A673 (cell line): ENCODE results near the gene PARD3. TPM values are rescaled to one million over a fixed set of nuclear protein-coding genes. Genes with fewer than 3 reads are reported as not detected.
A peak's percentile ranks its signal among the peaks of the same experiment; 100 is the strongest.

Experiments
- BruUV-seq: library from RNA; stranded (reverse); fragments of 400-500 nt; replicated peaks from 2 replicates; lab custom pipeline; 2021; lab: Mats Ljungman, UMichigan
- CTCF ChIA-PET: fragments of 300-600 bp; sonication (Branson Sonifier 250); formaldehyde crosslinking; loops from one replicate; lab custom pipeline; 2022; ENCODE audit warnings: antibody characterized with exemption; lab: Charles Lee
- POLR2A ChIA-PET: fragments of 300-600 bp; sonication (Branson Sonifier 250); formaldehyde crosslinking; loops from one replicate; lab custom pipeline; 2022; ENCODE audit warnings: antibody characterized with exemption; ENCODE audit not compliant: low non-redundant PET; lab: Charles Lee
- DNase-seq: peaks from one replicate; pipeline ENCODE4 v3.0.0-alpha.2; 2015; ENCODE audit warnings: low spot score
- H3K27ac ChIP-seq: fragments of 200-600 bp; sonication (generic); 2 replicates; pipeline ENCODE4 v1.5.1; 2016; ENCODE audit warnings: mixed run types, low read depth, mild to moderate bottlenecking, mixed read lengths, antibody characterized with exemption, low read length; ENCODE audit not compliant: poor library complexity, severe bottlenecking
- H3K27me3 ChIP-seq: fragments of 200-600 bp; sonication (generic); replicated peaks from 2 replicates; pipeline ENCODE4 v1.6.1; 2017; ENCODE audit warnings: mixed run types, low read depth, mild to moderate bottlenecking, mixed read lengths, antibody characterized with exemption, low read length; ENCODE audit not compliant: insufficient read depth, poor library complexity
- H3K36me3 ChIP-seq: fragments of 200-600 bp; sonication (generic); 2 replicates; pipeline ENCODE4 v1.6.1; 2016; ENCODE audit warnings: mixed run types, mild to moderate bottlenecking, mixed read lengths, antibody characterized with exemption, low read length; ENCODE audit not compliant: insufficient read depth, poor library complexity, severe bottlenecking
- H3K4me1 ChIP-seq: fragments of 200-600 bp; sonication (generic); 2 replicates; pipeline ENCODE4 v1.6.1; 2017; ENCODE audit warnings: mixed run types, mild to moderate bottlenecking, mixed read lengths, antibody characterized with exemption, low read length; ENCODE audit not compliant: insufficient read depth, poor library complexity, severe bottlenecking
- H3K4me3 ChIP-seq: fragments of 200-600 bp; sonication (generic); 2 replicates; pipeline ENCODE4 v1.5.1; 2016; ENCODE audit warnings: low read depth, mixed run types, mild to moderate bottlenecking, mixed read lengths, low read length; ENCODE audit not compliant: poor library complexity, severe bottlenecking
- H3K9me3 ChIP-seq: fragments of 200-600 bp; sonication (generic); 2 replicates; pipeline ENCODE4 v1.6.1; 2016; ENCODE audit warnings: mixed run types, low read depth, mild to moderate bottlenecking, mixed read lengths, antibody characterized with exemption, low read length; ENCODE audit not compliant: poor library complexity, severe bottlenecking
- EZH2 ChIP-seq: fragments of 200-600 bp; sonication (generic); IDR thresholded peaks from 2 replicates; pipeline ENCODE4 v1.6.1; 2017; ENCODE audit warnings: borderline replicate concordance, low read depth, mild to moderate bottlenecking, mixed read lengths, antibody characterized with exemption, low read length; ENCODE audit not compliant: poor library complexity, severe bottlenecking
- intact Hi-C: fragments of 100-400 bp; cut with micrococcal nuclease; formaldehyde crosslinking; loops from one replicate; pipeline ENCODE4 v1.10.0; 2022; ENCODE audit not compliant: unreplicated experiment
- total RNA-seq: library from RNA; stranded (reverse); gene quantifications from 2 replicates; pipeline ENCODE4 v1.2.3, GENCODE V29; 2021
- TF ChIP-seq, protein P1 (sequence below): fragments of 300-800, 200-600 bp; sonication (generic); conservative IDR thresholded peaks from 2 replicates; pipeline ENCODE4 v1.5.1; 2017; ENCODE audit warnings: low read depth, mild to moderate bottlenecking, antibody characterized with exemption, low read length, moderate library complexity, mixed read lengths

PARD3 gene
- total RNA-seq, 1 experiment from 2014 or later = 28.0 TPM

- TF ChIP-seq, protein P1, sequence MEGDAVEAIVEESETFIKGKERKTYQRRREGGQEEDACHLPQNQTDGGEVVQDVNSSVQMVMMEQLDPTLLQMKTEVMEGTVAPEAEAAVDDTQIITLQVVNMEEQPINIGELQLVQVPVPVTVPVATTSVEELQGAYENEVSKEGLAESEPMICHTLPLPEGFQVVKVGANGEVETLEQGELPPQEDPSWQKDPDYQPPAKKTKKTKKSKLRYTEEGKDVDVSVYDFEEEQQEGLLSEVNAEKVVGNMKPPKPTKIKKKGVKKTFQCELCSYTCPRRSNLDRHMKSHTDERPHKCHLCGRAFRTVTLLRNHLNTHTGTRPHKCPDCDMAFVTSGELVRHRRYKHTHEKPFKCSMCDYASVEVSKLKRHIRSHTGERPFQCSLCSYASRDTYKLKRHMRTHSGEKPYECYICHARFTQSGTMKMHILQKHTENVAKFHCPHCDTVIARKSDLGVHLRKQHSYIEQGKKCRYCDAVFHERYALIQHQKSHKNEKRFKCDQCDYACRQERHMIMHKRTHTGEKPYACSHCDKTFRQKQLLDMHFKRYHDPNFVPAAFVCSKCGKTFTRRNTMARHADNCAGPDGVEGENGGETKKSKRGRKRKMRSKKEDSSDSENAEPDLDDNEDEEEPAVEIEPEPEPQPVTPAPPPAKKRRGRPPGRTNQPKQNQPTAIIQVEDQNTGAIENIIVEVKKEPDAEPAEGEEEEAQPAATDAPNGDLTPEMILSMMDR = no peak
- TF ChIP-seq EZH2 = no peak
- POLR2A ChIA-PET = no interaction called here
- CTCF ChIA-PET = no interaction called here
- DNase-seq = peak; percentile 61
- no peaks in the 10 kb centered on the region for H3K9me3 ChIP-seq
- intact Hi-C loops = no loop called here
- H3K4me3 ChIP-seq = no peak overlapping the region
- no peaks in the 10 kb centered on the region for H3K36me3 ChIP-seq
- H3K4me1 ChIP-seq = no peaks in the 10 kb centered on the region
- no peak overlapping the region for H3K27ac ChIP-seq
- no TSS peak for BruUV-seq
- no peaks in the 10 kb centered on the region for H3K27me3 ChIP-seq
Observed at GRCh38 chr10:34698979-34699378, 116.1 kb downstream of the PARD3 start.

GRCh38 chr10:34698248-34698831 lies 116.8 kb downstream of the PARD3 start:
- H3K27me3 ChIP-seq = no peaks in the 10 kb centered on the region
- ChIA-PET CTCF (no interaction called here), POLR2A (no interaction called here)
- no peak overlapping the region for H3K4me3 ChIP-seq
- TF ChIP-seq EZH2 = no peak
- TF ChIP-seq, protein P1 = no peak
- intact Hi-C loops = no loop called here
- H3K9me3 ChIP-seq = no peaks in the 10 kb centered on the region
- no peak overlapping the region for H3K27ac ChIP-seq
- H3K36me3 ChIP-seq = no peaks in the 10 kb centered on the region
- BruUV-seq = no TSS peak
- no peaks in the 10 kb centered on the region for H3K4me1 ChIP-seq
- DNase-seq = no peak

DNA sequence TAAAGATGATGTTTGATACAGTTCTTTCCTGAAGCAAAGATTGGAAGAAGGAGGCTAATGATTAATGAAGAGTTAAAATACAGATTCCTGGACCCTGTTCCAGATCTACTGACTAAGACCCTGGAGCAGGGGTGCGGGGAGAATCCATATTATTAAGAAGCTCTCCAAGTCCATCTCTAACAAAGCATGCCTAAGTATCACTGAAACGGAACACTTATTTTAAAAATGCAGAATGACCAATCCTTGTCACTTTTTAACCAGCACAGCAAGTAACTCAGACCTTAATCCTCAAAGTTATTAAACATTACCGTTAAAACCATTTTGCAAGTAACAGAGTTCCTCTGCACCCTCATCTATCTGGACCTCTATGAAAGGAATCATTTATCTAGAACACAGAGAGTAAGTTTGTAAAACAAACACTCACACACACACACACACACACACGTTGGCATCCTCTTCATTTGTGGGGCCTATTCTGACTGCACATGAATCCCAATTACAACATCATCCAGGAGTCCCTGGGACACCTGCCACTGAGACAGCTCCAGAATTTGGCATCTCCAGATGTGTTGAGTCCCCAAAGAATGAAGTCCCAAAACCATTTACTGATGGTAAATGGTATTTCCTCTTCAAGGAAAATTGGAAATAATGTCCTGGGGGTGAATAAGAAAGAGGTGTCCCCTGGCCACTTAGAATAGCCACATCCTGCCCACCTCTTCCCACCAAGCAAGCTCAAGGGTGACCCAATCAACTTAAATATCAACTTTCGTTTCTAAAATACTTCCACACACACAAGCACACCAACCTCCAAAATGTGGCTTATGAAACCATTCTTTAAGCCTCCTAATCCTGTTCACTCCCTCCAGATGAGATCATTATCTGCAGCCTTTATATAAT lies 117.5 kb downstream of the PARD3 start:
- no peak for DNase-seq
- BruUV-seq = no TSS peak
- Histone ChIP-seq H3K27ac (no peak overlapping the region), H3K36me3 (no peaks in the 10 kb centered on the region), H3K27me3 (no peaks in the 10 kb centered on the region), H3K4me1 (no peaks in the 10 kb centered on the region), H3K9me3 (no peaks in the 10 kb centered on the region), H3K4me3 (no peak overlapping the region)
- CTCF ChIA-PET = no interaction called here
- no peak for TF ChIP-seq EZH2
- TF ChIP-seq, protein P1 = no peak
- POLR2A ChIA-PET = no interaction called here
- intact Hi-C loops = no loop called here
